NB4 (cell line): ENCODE results near the gene STAC.
"Not testable (repeated sequence)": the region's sequence is repeated elsewhere in the genome, so short reads cannot be mapped to it uniquely, and the experiment has no call there.

Experiments
- POLR2A ChIP-seq: IDR thresholded peaks from 2 replicates; pipeline ENCODE4 v1.6.1; 2011; ENCODE audit warnings: mild to moderate bottlenecking; ENCODE audit not compliant: insufficient read length; ENCODE audit errors: extremely low read depth
- TF ChIP-seq, protein P1 (sequence below): IDR thresholded peaks from 2 replicates; pipeline ENCODE4 v1.6.1; 2011; ENCODE audit warnings: low read depth, low read length
- TF ChIP-seq, protein P2 (sequence below): IDR thresholded peaks from one replicate; pipeline ENCODE4 v1.5.1; 2012; ENCODE audit warnings: low read depth, low read length

DNA sequence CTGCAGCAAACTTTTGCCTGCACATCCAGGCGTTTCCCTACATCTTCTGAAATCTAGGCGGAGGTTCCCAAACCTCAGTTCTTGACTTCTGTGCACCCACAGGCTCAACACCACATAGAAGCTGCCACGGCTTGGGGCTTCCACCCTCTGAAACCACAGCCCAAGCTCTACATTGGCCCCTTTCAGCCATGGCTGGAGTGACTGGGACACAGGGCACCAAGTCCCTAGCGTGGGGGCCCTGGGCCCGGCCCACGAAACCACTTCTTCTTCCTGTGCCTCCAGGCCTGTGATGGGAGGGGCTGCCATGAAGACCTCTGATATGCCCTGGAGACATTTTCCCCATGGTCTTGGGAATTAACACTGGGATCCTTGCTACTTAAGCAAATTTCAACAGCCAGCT lies 91.7 kb downstream of the STAC start:
- TF ChIP-seq POLR2A, result not testable (repeated sequence)
- TF ChIP-seq, protein P1, sequence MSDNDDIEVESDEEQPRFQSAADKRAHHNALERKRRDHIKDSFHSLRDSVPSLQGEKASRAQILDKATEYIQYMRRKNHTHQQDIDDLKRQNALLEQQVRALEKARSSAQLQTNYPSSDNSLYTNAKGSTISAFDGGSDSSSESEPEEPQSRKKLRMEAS, result not testable (repeated sequence)
- TF ChIP-seq, protein P2, sequence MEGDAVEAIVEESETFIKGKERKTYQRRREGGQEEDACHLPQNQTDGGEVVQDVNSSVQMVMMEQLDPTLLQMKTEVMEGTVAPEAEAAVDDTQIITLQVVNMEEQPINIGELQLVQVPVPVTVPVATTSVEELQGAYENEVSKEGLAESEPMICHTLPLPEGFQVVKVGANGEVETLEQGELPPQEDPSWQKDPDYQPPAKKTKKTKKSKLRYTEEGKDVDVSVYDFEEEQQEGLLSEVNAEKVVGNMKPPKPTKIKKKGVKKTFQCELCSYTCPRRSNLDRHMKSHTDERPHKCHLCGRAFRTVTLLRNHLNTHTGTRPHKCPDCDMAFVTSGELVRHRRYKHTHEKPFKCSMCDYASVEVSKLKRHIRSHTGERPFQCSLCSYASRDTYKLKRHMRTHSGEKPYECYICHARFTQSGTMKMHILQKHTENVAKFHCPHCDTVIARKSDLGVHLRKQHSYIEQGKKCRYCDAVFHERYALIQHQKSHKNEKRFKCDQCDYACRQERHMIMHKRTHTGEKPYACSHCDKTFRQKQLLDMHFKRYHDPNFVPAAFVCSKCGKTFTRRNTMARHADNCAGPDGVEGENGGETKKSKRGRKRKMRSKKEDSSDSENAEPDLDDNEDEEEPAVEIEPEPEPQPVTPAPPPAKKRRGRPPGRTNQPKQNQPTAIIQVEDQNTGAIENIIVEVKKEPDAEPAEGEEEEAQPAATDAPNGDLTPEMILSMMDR, result not testable (repeated sequence)
